Stimulated activated CD8-positive, alpha-beta memory T cell treated with anti-CD3 and anti-CD28 coated beads, Interleukin-2, amount 100 ng/mL, for 1 hour (primary cell): ENCODE data around the gene THOC7.

Experiments
- DNase-seq, 2 donors: peaks; one replicate each; pipeline ENCODE4 v3.0.0-alpha.2; 2020; ENCODE audit warnings: low read depth in 2 of 2

The THOC7 gene

DNA sequence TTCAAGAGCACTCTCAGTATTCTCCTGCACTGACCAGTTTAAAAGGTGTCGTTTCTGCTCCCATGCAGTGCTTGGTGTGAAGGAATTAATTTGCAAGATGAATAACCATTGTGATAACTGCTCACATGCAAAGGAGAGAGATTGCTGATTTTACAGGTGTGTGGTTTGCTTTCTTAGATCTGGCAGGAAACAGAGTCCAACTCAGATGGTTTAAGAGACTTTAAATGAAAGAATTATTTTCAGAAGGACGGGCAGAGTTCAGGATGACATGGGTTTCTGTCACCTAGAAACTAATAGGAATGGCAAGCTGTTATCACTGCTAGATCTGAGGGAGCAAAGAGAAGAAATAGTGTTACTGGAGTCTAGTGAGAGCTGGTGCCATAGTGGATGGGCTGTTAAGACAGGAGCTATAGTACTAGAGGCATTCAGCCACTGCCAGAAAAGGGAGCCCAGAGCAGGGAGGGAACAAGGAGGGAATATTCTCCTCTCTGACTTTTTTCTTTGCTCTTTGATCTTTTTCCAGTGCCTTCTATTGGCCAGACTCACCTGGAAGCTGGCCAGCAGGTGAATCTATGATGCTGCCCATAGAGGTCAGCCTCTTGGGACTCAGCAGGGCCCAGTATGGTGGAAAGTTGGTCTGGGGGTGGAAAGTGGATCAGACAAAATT lies 14.9 kb upstream of the THOC7 start:
- no peak for DNase-seq

DNA sequence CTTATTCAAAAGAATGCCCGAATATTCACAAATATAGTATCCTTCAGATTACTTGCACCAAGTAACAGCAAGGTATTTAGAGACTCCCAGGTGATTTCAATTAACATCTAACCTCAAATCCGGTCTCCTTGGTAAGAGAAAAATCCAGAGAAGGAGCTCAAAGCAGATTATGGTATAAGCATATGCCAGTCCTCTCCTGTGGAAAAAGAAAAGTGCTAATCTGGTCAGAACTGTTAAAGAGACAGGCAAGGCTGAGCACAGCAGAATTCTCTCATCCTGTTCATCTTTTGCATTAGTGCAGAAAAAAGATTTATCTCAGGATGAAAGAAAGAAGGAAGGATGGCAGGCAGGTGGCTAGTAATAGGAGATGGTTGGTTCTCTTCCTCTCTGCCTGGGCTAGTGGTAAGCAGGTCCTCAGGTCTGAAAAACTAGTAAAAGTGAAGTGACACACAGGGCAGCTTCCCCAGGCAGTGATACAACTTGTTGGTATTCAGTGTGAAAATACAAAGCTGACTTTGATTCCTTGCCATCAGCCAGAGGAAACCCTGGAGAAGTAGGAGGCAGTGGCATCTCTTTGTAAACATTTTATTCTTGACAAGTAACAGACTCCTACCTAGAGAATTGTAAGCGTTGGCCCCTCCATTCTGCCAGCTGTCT lies 14.3 kb upstream of the THOC7 start:
- no peak for DNase-seq

DNA sequence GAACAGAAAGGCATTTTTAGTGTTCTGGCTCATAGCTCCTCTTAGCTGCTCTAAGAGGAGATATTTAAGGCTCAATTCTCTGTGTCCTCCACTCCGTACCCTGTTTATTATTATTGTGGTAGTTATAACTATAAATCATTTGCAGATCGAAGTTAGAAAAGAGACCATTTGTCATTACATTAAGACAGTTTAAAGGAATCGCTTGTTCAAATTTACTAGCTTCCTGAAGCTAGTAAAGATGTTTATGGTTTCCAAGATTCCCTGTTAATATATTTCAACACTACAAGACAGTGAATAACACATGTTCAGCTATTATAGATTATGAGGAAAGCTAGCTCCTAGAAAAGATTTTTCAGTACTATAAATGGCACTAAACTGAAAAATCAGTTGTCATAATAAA lies 12.7 kb upstream of the THOC7 start:
- no peak for DNase-seq

DNA sequence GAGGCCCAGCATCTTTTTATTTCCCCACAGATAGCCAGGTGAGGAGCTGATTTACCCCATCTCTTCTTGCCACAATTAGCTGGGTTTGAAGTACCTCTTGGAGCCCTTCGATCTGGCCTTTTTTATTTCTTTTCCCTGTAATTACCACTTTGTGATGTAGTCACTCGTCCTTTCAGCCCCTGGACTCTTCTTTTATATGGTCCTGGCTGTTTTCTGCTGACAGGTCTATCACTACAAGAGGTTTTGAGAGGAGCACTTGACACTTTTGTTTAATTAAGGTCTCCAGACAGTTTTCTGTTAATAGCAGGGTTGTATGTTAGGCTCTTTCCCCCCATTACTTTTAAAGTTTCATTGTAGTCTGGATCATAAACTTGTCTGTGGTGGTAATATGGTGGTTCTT lies 11.9 kb upstream of the THOC7 start:
- no peak for DNase-seq

DNA sequence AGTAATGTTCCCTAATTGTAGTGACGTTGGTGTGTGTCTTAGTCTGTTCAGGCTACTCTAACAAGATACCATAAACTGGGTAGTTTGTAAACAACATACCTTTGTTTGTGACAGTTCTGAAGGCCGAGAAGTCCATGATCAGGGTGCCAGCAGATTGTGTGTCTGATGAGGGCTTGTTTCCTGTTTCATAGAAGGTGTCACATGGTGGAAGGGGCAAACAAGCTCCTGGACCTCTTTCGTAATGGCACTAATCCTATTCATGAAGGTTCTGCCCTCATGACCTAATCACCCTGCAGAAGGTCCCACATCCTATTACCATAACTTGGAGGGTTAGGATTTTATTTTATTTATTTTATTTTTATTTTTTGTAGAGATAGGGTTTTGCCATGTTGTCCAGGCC lies 11.2 kb upstream of the THOC7 start:
- DNase-seq: no peak

DNA sequence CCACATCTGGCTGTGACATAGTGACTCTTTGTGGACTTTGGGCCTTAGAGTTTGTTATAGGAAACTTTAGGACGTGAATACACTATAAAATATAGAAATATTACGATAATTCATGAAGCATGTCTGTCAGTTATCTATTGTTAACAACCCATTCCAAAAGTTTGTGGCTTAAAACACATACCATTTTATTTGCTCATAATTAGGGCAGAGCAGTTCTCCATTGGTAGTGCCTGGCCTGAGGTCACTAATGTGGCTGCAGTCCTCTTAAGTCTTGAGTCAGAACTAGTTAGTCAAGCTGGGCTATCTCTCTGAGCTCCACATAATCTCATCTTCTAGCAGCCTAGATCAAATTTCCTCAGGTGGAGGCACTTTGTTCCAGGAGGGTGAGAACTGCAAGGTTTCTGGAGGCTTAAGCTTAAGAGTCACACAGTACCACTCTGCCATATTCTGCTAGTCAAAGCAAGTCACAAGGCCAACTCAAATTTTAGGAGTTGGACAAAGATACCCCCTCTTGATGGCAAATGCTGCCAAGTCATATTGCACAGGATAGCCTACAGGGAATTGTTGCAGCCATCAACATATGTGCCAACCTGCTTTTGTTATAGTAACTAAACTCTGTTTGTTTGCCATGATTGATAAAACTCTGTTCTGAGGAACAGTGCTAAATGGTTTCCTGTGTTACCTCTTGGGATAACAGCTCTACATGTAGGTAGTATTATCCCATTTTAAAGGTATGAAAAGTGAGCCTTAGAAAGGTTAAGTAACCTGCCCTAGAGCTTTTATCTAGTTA lies 8.7 kb upstream of the THOC7 start:
- DNase-seq: no peak

DNA sequence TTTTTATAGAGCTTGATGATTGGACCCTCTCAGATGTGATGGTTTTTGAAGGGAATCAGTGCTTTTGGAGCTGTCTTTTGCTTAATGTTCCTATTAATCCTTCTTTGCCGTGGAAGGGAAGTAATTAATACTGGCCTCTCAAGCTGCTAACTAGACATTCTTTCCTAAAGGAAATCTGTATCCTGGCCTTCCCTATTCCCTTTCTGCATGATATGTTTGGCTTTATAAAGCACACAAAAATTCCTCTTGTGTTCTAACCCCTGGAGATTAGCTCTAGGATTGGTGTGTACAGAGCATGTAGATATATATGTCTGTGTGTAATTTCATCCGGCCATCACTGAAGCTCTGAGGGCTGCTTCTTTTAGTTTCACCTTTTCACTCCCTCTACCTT lies 7.0 kb upstream of the THOC7 start:
- DNase-seq: no peak

DNA sequence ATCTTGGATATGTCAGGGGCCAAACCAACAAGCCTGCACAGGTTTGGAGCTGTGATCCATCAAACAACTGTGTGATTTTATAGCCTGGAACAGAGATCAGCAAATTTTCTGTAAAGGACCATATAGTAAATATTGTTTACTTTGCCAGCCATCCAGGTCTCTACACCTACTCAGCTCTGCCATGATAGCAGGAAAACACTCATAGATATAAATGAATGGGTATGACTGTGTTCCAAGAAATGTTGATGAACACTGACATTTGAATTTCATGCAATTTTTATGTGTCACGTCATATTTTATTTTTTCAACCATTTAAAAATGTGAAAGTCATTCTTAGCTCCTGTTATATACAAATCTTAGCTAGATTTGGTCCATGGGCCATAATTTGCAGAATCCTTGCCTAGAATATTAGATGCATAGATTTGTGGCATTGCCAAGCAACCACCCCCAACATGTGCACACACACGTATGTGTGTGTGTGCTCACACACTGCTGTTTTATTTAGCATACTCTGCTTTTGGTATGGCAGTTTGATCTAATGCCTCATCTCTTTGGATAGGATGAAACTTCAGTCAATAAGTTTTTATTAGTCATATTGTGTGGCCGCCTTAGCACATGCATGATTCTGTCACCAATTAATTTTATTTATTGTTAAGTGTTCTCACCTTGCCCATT lies 6.5 kb upstream of the THOC7 start:
- DNase-seq: no peak

DNA sequence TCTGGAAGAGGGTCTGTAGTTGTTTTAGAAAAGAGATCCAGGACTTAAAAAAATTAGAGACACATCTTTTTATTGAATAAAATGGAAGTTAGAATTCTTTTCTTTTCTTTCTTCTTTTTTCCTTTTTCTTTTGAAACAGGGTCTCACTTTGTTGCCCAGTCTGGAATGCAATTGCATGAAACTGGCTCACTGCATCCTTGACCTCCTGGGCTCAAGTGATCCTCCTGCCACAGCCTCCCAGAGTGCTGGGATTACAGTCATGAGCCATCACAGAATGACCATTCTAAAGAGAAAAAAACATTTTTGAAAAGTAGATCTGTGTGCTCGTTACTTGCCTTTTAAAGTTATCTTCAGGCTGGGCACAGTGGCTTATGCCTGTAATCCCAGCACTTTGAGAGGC lies 3.6 kb upstream of the THOC7 start:
- no peak for DNase-seq

DNA sequence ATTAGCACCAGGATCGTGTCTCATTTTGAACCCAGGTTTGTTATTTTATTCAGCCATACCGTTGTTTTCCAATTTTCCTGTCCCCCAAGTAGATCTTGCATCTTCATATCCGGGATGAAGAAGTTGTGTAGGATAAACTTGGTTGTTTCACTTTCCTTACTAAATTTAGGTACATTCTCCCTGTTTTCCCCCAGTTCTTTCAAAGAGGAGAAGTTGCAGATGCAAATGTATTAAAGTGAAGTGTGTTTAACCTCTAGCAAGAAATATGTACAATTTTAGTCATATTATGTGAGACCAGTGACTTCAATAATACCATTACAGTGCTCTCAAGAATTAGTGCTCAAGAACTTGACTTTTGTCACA lies 1.3 kb upstream of the THOC7 start:
- DNase-seq: no peak

DNA sequence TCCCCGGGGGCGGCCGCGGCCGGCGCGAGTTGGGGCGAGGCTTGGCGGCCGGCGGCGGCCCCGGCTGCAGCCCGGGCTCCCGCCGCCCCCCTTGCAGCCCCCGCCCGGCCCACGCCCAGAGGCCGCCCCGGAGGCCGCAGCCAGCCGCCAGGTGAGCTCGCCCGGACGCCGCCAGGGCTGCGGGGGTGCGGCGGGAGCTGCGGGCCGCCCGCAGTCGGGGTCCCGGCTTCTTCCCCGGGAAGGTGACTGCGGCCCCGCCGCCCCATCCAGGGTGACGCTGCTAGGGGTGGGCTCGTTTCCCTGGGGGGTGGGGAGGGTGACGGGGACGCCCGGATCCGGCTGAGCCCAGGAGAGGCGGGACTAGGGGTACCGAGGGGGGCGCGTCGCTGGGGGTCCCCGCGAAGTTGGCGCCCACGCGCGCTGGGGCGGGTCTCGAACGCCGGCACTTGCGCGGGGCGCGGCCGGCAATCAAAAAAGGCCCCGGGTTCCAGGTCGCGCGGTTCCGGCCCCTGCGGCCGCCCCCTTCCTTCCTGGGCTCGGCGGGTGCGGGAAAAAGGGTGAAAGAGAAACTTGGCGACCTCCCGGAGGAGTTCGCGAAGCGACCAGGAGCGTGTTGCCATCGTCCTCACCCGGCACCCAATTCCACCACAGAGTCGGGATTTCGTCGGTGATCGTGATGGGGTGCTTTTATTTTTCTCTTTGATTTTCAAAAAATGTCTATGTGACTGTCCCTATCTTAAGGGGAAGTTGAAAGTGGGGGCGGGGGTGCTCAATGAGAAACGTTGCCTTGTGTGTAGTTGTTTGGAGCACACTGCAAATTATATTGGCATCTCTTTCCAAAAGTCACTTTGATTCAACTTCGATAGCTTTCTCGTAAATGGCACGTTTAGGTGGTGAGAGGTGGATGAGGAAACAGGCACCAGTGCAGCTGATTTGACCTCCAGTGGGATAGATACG lies 681 bp upstream of the THOC7 start:
- no peak for DNase-seq

DNA sequence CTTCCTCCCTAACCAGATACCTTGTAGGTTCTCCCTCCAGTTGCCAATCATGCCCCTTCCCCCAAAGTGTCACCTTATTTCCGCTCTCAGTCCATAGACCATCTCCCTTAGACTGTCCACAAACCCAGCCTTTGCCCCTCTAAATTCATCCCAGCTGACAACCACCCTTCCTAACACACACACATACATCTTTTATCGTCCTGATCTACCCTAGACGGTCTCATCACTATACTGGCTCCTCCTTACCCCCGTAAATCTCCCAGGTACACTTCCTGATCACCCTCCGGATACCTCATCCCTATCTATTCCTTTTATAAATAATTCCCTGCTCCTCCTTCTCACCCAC lies 828 bp downstream of the THOC7 start:
- no peak for DNase-seq

DNA sequence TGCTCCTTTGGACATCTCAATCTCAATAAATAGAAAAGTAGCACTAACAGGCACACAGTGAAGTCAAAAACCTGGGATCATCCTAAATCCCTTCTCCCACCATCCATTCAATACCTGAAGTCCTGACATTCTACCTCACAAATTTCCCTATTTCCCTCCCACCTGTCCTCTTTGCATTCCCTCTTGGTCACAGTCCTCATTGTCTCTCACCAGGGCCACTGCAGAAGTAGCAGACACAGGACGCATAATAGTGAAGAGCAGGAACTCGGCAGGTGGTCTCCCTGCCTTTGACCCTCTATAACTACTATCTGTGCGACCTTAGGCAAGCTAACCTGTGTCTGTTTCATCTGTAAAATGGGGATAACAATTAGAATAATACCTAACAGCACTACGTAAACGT lies 2.3 kb downstream of the THOC7 start:
- DNase-seq: no peak

DNA sequence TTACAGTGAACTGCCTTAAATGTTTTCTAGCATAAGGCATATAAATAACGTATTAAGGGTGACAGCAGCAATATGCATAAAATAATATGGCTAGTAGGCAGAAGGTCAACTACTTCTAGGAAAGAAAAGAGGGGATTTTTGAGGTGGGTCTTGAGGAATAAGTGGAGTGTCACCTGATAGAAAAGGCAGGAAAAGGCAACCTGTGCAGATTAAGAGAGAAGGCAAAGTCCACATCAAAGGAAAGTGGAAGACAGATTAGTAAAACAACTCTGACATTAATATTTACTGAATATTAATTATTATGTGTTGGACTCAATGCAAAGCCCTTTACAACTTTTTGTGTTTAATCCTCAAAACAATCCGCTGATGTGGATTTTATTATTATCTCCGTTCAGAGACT lies 2.8 kb downstream of the THOC7 start:
- DNase-seq: no peak

DNA sequence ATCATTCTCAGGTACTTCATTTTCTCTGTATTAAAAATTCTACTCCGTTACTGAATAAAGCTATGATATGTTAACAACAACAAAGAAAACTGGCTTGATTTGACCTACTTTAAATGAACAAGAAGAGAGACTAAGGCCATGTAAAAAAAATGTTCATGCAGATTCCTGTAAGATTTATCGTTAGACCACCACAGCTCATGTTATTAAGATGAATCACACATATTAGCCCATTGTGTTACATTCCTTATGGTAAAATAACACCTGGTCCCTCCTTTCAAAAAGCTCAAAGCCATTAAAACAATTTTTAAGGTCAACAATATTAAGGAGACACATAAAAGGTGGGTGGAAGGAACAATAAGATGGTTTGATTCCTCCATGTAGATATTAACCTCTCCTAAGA lies 6.3 kb downstream of the THOC7 start:
- no peak for DNase-seq

DNA sequence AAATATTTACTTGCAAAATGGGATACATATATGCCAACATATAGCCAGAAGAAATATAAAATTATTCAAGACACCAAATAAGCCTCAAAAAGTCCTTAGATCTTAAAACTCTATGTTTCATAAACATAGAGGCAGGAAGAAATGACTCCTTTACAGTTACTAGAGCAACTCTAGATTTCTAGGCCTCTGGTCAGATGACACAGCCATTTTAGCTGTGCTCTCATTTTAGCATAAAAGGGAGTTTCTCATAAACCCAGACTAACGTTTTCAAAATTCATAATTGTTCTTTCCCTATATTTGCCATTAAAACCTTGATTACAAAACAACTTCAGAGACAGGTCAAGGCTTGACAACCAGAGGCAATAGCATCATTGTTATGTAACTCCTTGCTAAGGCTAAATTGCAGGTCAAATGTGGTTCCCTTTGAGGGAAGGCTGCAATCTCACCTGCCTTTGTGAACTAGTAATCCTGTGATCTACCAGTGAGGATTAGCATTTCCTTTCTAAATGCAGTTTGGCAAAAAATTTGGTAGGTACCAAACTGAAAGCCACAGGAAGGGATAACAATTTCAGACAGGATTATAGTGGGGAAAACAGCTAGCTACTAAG lies 8.2 kb downstream of the THOC7 start:
- DNase-seq: no peak

DNA sequence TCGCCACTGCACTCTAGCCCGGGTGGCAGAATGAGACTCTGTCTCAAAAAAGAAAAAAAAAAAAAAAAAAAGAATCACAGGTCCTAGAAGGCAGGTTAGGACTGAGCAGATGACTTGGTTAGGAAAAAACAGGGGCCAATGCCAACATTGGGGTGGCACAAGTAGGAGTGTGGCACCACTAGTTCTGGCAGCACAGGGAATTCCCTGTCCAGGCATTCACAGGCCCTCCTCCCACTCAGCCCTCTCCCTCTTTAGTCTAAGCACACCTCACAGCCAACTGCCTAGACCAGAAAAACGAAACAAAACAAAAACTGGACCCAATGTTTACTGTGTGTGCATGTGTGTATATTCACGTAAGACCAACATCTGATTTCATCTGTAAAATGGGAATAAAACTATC lies 10.5 kb downstream of the THOC7 start:
- no peak for DNase-seq

DNA sequence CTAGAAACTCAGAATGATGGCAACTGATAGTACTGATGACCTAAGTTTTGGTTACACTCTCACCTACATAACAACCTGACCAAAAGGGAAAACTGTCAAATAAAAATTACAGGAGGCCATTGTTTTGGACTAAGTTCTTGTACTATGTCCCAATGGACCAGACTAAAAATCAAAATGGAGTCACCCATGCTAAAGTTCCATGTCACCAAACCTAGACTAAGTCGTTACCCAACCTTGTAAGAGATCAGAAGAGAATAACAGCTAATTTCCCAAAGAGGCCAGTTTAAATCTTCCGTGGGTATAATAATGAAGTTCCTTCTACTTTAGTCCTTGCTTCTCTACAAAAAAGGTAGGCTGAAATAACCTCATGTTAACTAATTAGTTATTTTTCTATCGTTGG lies 12.3 kb downstream of the THOC7 start:
- no peak for DNase-seq

DNA sequence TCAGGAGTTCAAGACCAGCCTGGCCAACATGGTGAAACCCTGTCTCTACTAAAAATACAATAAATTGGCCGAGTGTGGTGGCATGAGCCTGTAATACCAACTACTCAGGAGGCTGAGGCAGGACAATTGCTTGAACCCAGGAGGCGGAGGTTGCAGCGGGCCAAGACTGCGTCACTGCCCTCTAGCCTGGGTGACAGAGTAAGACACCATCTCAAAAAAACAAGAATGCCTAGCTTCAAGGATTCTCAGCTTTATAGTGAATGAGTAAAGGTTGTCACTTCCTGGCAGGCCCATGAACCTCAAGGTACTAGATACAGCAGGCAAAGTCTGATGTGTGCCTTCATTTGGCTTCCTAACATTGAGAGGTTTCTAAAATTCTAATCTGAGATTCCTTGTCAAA lies 14.4 kb downstream of the THOC7 start:
- no peak for DNase-seq

DNA sequence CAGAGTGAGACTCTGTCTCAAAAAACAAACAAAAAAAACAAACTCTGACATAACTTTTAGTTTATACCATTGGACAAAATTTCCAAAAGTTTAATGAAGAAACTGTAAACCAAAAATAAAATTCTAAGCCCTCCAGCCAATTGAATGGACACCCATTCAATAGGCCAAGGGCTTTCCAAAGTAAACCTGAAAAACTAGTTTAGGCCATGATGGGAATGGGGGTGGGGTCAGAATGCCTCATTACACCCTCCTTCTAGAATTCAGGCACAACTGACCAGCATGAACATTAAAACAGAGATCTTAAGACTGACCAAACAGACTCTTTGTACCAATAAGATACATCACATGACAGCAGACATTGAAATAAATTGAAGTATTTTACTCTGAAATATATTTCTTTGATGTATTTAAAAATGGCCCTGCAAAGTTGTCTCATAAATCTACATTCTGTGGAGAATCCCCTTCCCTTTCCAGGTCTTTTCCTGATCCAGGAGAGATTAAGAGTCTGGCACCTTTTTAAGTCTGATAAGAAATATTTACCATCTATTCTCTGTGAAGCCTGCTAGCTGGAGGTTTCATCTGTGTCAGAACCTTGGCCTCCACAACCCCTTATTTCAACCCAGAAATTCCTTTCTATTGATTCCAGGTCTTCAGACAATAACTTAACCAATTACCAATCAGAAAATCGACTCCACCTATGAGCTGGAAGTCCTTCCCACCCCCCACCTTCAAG lies 15.7 kb downstream of the THOC7 start:
- DNase-seq: no peak

DNA sequence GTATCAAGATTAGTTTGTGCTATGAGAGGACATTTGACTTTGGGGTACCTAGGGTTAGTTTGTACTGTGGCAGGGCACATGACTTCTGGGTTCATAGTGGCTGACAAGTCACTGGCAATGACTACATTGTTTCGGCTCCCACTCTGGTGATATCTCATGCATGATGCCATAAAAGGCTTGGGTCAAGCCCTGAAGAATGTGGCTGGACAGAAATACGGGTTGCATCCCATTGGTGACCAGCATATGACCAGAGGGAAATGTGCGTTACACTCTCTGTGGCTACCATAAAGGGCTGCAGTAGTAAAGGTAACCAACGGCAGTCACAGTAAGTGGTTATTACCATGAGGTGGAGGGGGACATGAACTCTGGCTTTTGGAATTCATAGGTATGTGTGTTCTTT lies 18.4 kb downstream of the THOC7 start:
- DNase-seq: no peak
